Motor neuron (in vitro differentiated cells): ENCODE results near the gene CAST. TPM values are rescaled to one million over a fixed set of nuclear protein-coding genes. Genes with fewer than 3 reads are reported as not detected.

ENCODE experiments used
- ATAC-seq, 8 experiments: fragments of 200-7000 bp; cut with Tn5 transposase; replicated peaks in 6 of 8; 2 replicates each; pipeline ENCODE4 v1.8.0; 2021; ENCODE audit warnings: mild to moderate bottlenecking in 8 of 8, moderate library complexity in 8 of 8
- H3K27ac ChIP-seq, 2 donors: fragments of 250-450 bp; sonication (Bioruptor Pico); 2 replicates each; pipeline ENCODE4 v1.9.0; 2021; ENCODE audit warnings: antibody characterized with exemption in 2 of 2, mild to moderate bottlenecking in 2 of 2, moderate library complexity in 1 of 2
- H3K4me1 ChIP-seq, 2 donors: fragments of 250-450 bp; sonication (Bioruptor Pico); replicated peaks in 1 of 2; 2 replicates each; pipeline ENCODE4 v1.6.1; 2021; ENCODE audit warnings: antibody characterized with exemption in 2 of 2, mild to moderate bottlenecking in 2 of 2, moderate library complexity in 1 of 2
- H3K4me3 ChIP-seq, 5 donors: fragments of 250-450 bp; sonication (Bioruptor Pico); 2 replicates each; pipeline ENCODE4 v1.9.0; 2021; ENCODE audit warnings: antibody characterized with exemption in 5 of 5, mild to moderate bottlenecking in 5 of 5, moderate library complexity in 4 of 5
- WGBS, 10 experiments: fragments of 450-650 bp; shearing (Covaris generic); methylation state at CpG; one replicate each; pipeline ENCODE4 v1.0.0; 2022; 5-methylcytosine and 5-hydroxymethylcytosine counted together
- in situ Hi-C, 9 experiments: fragments of 400-800 bp; cut with MboI; loops; one replicate each; pipeline ENCODE4 v1.15.0; 2021; ENCODE audit warnings: low sequenced_read_pairs in 9 of 9, low pct_unique_long_range_greater_than_20kb in 2 of 9; ENCODE audit not compliant: unreplicated experiment in 9 of 9
- total RNA-seq, 8 experiments: library from RNA; unstranded; fragments of 300-600 nt; gene quantifications; 2 replicates each; pipeline versions ENCODE4 v1.2.3 to v1.2.4, GENCODE V29; 2022

Gene CAST
- total RNA-seq, 8 experiments from 2014 or later, result 18.3 to 104 (median 41.3) TPM

GRCh38 chr5:96809921-96810320 lies 147.7 kb downstream of the CAST start:
- 89 to 100% (median 98%) methylated on average over 1 to 8 of the region's 9 CpGs for WGBS, 10 experiments
- Histone ChIP-seq H3K4me1 (peaks cover 5 to 6% of the 10 kb centered on the region in 2 donors), H3K4me3 (no peak overlapping the region), H3K27ac (no peak overlapping the region)
- in situ Hi-C loops, result no loop called here
- no peak for ATAC-seq

- Histone ChIP-seq H3K4me1 (peaks cover 3 to 5% of the 10 kb centered on the region in 2 donors), H3K4me3 (no peak overlapping the region), H3K27ac (no peak overlapping the region)
- in situ Hi-C loops, result no loop called here
- ATAC-seq, result no peak
Measured at GRCh38 chr5:96812851-96813250, 150.7 kb downstream of the CAST start.

- Histone ChIP-seq H3K4me3 (no peak overlapping the region), H3K27ac (no peak overlapping the region), H3K4me1 (peaks cover 0 to 5% of the 10 kb centered on the region in 2 donors)
- no peak for ATAC-seq
- in situ Hi-C loops, result no loop called here
- 83 to 100% (median 94%) methylated on average over 1 to 3 of the region's 3 CpGs; no CpG with 5 or more reads in 1 of the 10 experiments for WGBS, 10 experiments
Measured at GRCh38 chr5:96814041-96814440, 151.9 kb downstream of the CAST start.

- ATAC-seq, result peak in 2 of 8 experiments; percentile 35 to 62
- in situ Hi-C loops, result no loop called here
- Histone ChIP-seq H3K4me1 (peaks cover 0 to 5% of the 10 kb centered on the region in 2 donors), H3K27ac (no peak overlapping the region), H3K4me3 (no peak overlapping the region)
- WGBS, 10 experiments, result 42 to 88% (median 66%) methylated on average over 2 to 6 of the region's 6 CpGs; no CpG with 5 or more reads in 3 of the 10 experiments
Measured at GRCh38 chr5:96816411-96816939, 154.3 kb downstream of the CAST start.

GRCh38 chr5:96816991-96817390 lies 154.8 kb downstream of the CAST start:
- H3K27ac ChIP-seq, result no peak overlapping the region
- WGBS, 10 experiments, result 86 to 100% (median 100%) methylated on average over 1 of the region's 1 CpG; no CpG with 5 or more reads in 6 of the 10 experiments
- ATAC-seq, result no peak
- H3K4me1 ChIP-seq, result peaks cover 0 to 5% of the 10 kb centered on the region in 2 donors
- no peak overlapping the region for H3K4me3 ChIP-seq
- in situ Hi-C loops, result no loop called here

GRCh38 chr5:96817506-96817905 lies 155.3 kb downstream of the CAST start:
- Histone ChIP-seq H3K4me1 (peaks cover 0 to 5% of the 10 kb centered on the region in 2 donors), H3K27ac (no peak overlapping the region), H3K4me3 (no peak overlapping the region)
- WGBS, 10 experiments, result 0 to 100% (median 67%) methylated on average over 1 to 2 of the region's 2 CpGs; no CpG with 5 or more reads in 3 of the 10 experiments
- in situ Hi-C loops, result no loop called here
- no peak for ATAC-seq

- no peak overlapping the region for H3K27ac ChIP-seq
- no peak overlapping the region for H3K4me3 ChIP-seq
- 71 to 94% (median 91%) methylated on average over 2 to 8 of the region's 8 CpGs for WGBS, 10 experiments
- ATAC-seq, result no peak
- in situ Hi-C loops, result no loop called here
- peaks cover 0 to 5% of the 10 kb centered on the region in 2 donors for H3K4me1 ChIP-seq
Measured at GRCh38 chr5:96818125-96818788, 156.1 kb downstream of the CAST start.

- Histone ChIP-seq H3K4me1 (peaks cover 0 to 5% of the 10 kb centered on the region in 2 donors), H3K4me3 (no peak overlapping the region), H3K27ac (no peak overlapping the region)
- 7 to 100% (median 95%) methylated on average over 1 to 4 of the region's 4 CpGs for WGBS, 10 experiments
- peak in 1 of 8 experiments; percentile 12 for ATAC-seq
- in situ Hi-C loops, result no loop called here
Measured at GRCh38 chr5:96819806-96820205, 157.6 kb downstream of the CAST start.

GRCh38 chr5:96821260-96821916 lies 159.2 kb downstream of the CAST start:
- no peak for ATAC-seq
- in situ Hi-C loops, result no loop called here
- WGBS, 10 experiments, result 17 to 94% (median 58%) methylated on average over 1 to 2 of the region's 2 CpGs; no CpG with 5 or more reads in 3 of the 10 experiments
- Histone ChIP-seq H3K4me1 (peaks cover 0 to 5% of the 10 kb centered on the region in 2 donors), H3K4me3 (no peak overlapping the region), H3K27ac (no peak overlapping the region)

GRCh38 chr5:96822686-96823459 lies 160.7 kb downstream of the CAST start:
- WGBS, 10 experiments, result 83 to 100% (median 93%) methylated on average over 1 to 6 of the region's 6 CpGs
- no peaks in the 10 kb centered on the region for H3K4me1 ChIP-seq
- H3K27ac ChIP-seq, result no peak overlapping the region
- in situ Hi-C loops, result no loop called here
- H3K4me3 ChIP-seq, result no peak overlapping the region
- ATAC-seq, result no peak

- Histone ChIP-seq H3K27ac (no peak overlapping the region), H3K4me3 (no peak overlapping the region), H3K4me1 (peaks cover 0 to under 1% of the 10 kb centered on the region in 2 donors)
- peak in 6 of 8 experiments; percentile 67 to 100 (median 90) for ATAC-seq
- WGBS, 10 experiments, result 0 to 93% (median 36%) methylated on average over 1 to 2 of the region's 2 CpGs; no CpG with 5 or more reads in 2 of the 10 experiments
- in situ Hi-C loops, result no loop called here
Measured at GRCh38 chr5:96823900-96824380, 161.8 kb downstream of the CAST start.
